MM.1S (cell line): ENCODE data around the gene ARHGAP33.

Experiments
- DNase-seq: peaks from one replicate; pipeline ENCODE4 v3.0.0-alpha.2; 2015
- H2AFZ ChIP-seq: fragments of 300-600 bp; sonication (generic); 2 replicates; pipeline ENCODE4 v1.6.0; 2016; ENCODE audit warnings: antibody characterized with exemption, low read length
- H3F3A ChIP-seq: fragments of 300-600 bp; sonication (generic); 2 replicates; pipeline ENCODE4 v1.6.1; 2016; ENCODE audit warnings: mild to moderate bottlenecking, antibody characterized with exemption, low read length, moderate library complexity, mixed read lengths; ENCODE audit not compliant: insufficient read depth
- H3K27ac ChIP-seq: fragments of 300-600 bp; sonication (generic); 2 replicates; pipeline ENCODE4 v1.5.1; 2016; ENCODE audit warnings: mild to moderate bottlenecking, low read length
- H3K27me3 ChIP-seq: fragments of 300-600 bp; sonication (generic); replicated peaks from 2 replicates; pipeline ENCODE4 v1.6.0; 2016; ENCODE audit warnings: low read length; ENCODE audit not compliant: insufficient read depth
- H3K36me3 ChIP-seq: fragments of 300-600 bp; sonication (generic); replicated peaks from 2 replicates; pipeline ENCODE4 v1.6.1; 2016; ENCODE audit warnings: mild to moderate bottlenecking, low read length, mixed read lengths; ENCODE audit not compliant: insufficient read depth
- H3K4me1 ChIP-seq: fragments of 300-600 bp; sonication (generic); 2 replicates; pipeline ENCODE4 v1.6.1; 2016; ENCODE audit warnings: low read length, mixed read lengths
- H3K4me2 ChIP-seq: fragments of 300-600 bp; sonication (generic); 2 replicates; pipeline ENCODE4 v1.6.0; 2016; ENCODE audit warnings: low read depth, low read length
- H3K4me3 ChIP-seq: fragments of 300-600 bp; sonication (generic); 2 replicates; pipeline ENCODE4 v1.5.1; 2016; ENCODE audit warnings: low read length, mixed read lengths
- H3K79me2 ChIP-seq: fragments of 300-600 bp; sonication (generic); 2 replicates; pipeline ENCODE4 v1.6.1; 2016; ENCODE audit warnings: mixed run types, low read length, mixed read lengths
- H3K9ac ChIP-seq: fragments of 300-600 bp; sonication (generic); 2 replicates; pipeline ENCODE4 v1.6.1; 2016; ENCODE audit warnings: low read length, mixed read lengths
- H3K9me2 ChIP-seq: fragments of 300-600 bp; sonication (generic); replicated peaks from 2 replicates; pipeline ENCODE4 v1.6.1; 2016; ENCODE audit warnings: mild to moderate bottlenecking, low read length, mixed read lengths; ENCODE audit not compliant: insufficient read depth
- H3K9me3 ChIP-seq: fragments of 300-600 bp; sonication (generic); replicated peaks from 2 replicates; pipeline ENCODE4 v1.6.1; 2016; ENCODE audit warnings: mild to moderate bottlenecking, low read length, mixed read lengths; ENCODE audit not compliant: insufficient read depth
- H4K20me1 ChIP-seq: fragments of 300-600 bp; sonication (generic); 2 replicates; pipeline ENCODE4 v1.6.1; 2016; ENCODE audit warnings: mild to moderate bottlenecking, low read length, moderate library complexity, mixed read lengths; ENCODE audit not compliant: insufficient read depth
- EZH2 ChIP-seq: fragments of 300-600 bp; sonication (generic); optimal IDR thresholded peaks from 2 replicates; pipeline ENCODE3; 2017; ENCODE audit warnings: low read depth, mild to moderate bottlenecking, antibody characterized with exemption, low read length, mixed read lengths
- EZH2phosphoT487 ChIP-seq: fragments of 300-600 bp; sonication (generic); IDR thresholded peaks from 2 replicates; pipeline ENCODE4 v1.6.1; 2018; ENCODE audit warnings: antibody characterized with exemption, low read length
- TF ChIP-seq, protein P1 (sequence below): fragments of 300-600 bp; sonication (generic); IDR thresholded peaks from 2 replicates; pipeline ENCODE4 v1.5.1; 2016; ENCODE audit warnings: antibody characterized with exemption, low read length, mixed read lengths

Gene ARHGAP33

DNA sequence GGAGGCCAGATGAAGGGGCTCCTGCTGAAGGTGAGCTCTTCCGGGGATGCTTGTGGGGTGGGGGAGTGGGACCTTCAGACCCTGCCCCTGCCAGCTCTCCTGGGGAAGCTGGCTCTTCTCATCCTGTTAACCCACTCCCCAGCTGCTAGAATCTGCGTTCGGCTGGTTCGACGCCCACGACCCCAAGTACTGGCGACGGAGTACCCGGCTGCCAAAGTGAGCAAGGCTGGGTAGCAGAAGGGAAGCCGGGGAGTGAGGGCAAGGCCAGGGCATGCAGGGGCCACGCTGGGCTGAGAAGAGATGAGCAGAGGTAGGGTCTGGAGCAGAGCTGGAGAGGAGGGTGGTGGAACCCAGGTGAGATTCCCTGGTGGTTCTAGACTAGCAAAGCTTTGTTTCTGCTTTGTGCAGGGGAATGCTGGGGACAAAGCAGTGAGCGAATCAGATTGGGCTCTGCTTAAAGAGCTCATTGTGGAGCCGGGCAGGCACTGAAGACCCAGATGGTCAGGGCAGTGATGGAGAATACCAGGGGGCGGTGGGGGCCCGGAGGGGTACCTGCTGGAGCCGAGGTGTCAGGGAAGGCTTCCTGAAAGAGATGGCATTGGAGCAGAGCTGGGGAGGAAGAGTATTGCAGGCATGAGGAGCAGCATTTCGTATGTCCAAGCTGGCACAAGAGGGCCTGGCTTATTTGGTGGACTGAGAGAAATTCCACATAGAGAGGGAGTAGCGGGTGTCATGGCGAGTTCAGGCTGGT, 47.2 kb upstream of the ARHGAP33 start:
- no peak overlapping the region for H2AFZ ChIP-seq
- TF ChIP-seq, protein P1, sequence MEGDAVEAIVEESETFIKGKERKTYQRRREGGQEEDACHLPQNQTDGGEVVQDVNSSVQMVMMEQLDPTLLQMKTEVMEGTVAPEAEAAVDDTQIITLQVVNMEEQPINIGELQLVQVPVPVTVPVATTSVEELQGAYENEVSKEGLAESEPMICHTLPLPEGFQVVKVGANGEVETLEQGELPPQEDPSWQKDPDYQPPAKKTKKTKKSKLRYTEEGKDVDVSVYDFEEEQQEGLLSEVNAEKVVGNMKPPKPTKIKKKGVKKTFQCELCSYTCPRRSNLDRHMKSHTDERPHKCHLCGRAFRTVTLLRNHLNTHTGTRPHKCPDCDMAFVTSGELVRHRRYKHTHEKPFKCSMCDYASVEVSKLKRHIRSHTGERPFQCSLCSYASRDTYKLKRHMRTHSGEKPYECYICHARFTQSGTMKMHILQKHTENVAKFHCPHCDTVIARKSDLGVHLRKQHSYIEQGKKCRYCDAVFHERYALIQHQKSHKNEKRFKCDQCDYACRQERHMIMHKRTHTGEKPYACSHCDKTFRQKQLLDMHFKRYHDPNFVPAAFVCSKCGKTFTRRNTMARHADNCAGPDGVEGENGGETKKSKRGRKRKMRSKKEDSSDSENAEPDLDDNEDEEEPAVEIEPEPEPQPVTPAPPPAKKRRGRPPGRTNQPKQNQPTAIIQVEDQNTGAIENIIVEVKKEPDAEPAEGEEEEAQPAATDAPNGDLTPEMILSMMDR, result no peak
- TF ChIP-seq EZH2 (no peak), EZH2phosphoT487 (no peak)
- no peaks in the 10 kb centered on the region for H3K79me2 ChIP-seq
- no peaks in the 10 kb centered on the region for H3K27me3 ChIP-seq
- no peaks in the 10 kb centered on the region for H3K9me3 ChIP-seq
- peaks cover 7% of the 10 kb centered on the region; the same call in 1 of the 2 replicates for H3K36me3 ChIP-seq
- no peaks in the 10 kb centered on the region for H3F3A ChIP-seq
- no peak for DNase-seq
- no peaks in the 10 kb centered on the region for H3K4me1 ChIP-seq
- H3K27ac ChIP-seq, result no peak overlapping the region
- no peak overlapping the region for H3K4me2 ChIP-seq
- no peak overlapping the region for H3K4me3 ChIP-seq
- H3K9me2 ChIP-seq, result no peaks in the 10 kb centered on the region
- H4K20me1 ChIP-seq, result no peaks in the 10 kb centered on the region
- no peak overlapping the region for H3K9ac ChIP-seq

DNA sequence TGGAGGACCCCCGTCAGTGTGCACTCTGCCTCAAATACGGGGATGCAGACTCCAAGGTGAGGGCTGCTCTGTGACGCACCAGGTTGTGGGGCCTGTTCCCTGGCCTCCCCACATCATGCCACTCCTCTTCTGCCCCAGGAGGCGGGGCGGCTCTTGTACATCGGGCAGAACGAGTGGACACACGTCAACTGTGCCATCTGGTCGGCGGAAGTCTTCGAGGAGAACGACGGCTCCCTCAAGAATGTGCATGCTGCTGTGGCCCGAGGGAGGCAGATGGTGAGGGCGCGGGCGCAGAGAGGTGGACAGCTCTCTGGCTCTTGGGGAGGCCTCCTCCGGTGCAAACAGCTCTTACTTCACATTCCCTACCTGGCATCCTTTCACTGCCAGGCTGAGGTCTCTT, 46.3 kb upstream of the ARHGAP33 start:
- Histone ChIP-seq H2AFZ (no peak overlapping the region), H3F3A (no peaks in the 10 kb centered on the region), H3K4me2 (no peak overlapping the region), H3K79me2 (no peaks in the 10 kb centered on the region), H4K20me1 (no peaks in the 10 kb centered on the region), H3K4me1 (no peaks in the 10 kb centered on the region), H3K9me2 (no peaks in the 10 kb centered on the region), H3K27me3 (no peaks in the 10 kb centered on the region), H3K9me3 (no peaks in the 10 kb centered on the region), H3K36me3 (peaks cover 12% of the 10 kb centered on the region; the same call in 1 of the 2 replicates), H3K9ac (no peak overlapping the region), H3K4me3 (no peak overlapping the region), H3K27ac (no peak overlapping the region)
- TF ChIP-seq EZH2, result no peak
- DNase-seq, result no peak

DNA sequence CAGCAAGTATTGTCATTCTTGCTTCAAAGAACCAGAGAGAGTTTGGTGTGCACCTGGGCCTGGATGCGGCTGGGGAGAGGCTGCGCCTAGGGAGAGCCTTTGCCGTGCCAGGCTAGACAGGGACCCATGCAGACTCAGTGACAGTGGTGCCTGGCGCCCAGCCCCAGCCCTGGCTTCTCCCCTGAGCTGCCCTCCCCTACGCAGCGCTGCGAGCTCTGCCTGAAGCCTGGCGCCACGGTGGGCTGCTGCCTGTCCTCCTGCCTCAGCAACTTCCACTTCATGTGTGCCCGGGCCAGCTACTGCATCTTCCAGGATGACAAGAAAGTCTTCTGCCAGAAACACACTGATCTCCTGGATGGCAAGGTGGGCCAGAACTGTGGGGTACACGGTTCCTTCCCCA, 45.6 kb upstream of the ARHGAP33 start:
- peaks cover 12% of the 10 kb centered on the region; the same call in 1 of the 2 replicates for H3K36me3 ChIP-seq
- no peaks in the 10 kb centered on the region for H3K9me2 ChIP-seq

DNA sequence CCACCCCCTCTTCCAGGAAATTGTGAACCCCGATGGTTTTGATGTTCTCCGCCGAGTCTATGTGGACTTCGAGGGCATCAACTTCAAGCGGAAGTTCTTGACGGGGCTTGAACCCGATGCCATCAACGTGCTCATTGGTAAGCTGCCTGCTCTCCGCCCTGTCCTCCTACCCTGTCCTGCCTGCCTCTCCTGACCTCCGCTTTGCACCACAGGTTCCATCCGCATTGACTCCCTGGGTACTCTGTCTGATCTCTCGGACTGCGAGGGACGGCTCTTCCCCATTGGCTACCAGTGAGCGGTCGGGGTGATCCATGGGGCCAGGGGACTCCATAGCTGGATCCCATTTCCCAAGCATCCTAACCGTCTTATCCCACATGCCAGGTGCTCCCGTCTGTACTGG, 45.0 kb upstream of the ARHGAP33 start:
- no peaks in the 10 kb centered on the region for H3F3A ChIP-seq
- TF ChIP-seq EZH2 (no peak), EZH2phosphoT487 (no peak)
- TF ChIP-seq, protein P1, result no peak
- H4K20me1 ChIP-seq, result no peaks in the 10 kb centered on the region
- no peak overlapping the region for H3K9ac ChIP-seq
- no peaks in the 10 kb centered on the region for H3K4me1 ChIP-seq
- H3K36me3 ChIP-seq, result peaks cover 12% of the 10 kb centered on the region; the same call in 1 of the 2 replicates
- H3K9me2 ChIP-seq, result no peaks in the 10 kb centered on the region
- no peak overlapping the region for H3K4me2 ChIP-seq
- H3K4me3 ChIP-seq, result no peak overlapping the region
- H3K79me2 ChIP-seq, result no peaks in the 10 kb centered on the region
- H3K9me3 ChIP-seq, result no peaks in the 10 kb centered on the region
- no peaks in the 10 kb centered on the region for H3K27me3 ChIP-seq
- no peak overlapping the region for H2AFZ ChIP-seq
- no peak overlapping the region for H3K27ac ChIP-seq
- no peak for DNase-seq

More for the DNA sequence above, 45.6 kb upstream of the ARHGAP33 start:
- Histone ChIP-seq H3K4me3 (no peak overlapping the region), H2AFZ (no peak overlapping the region), H3K4me1 (no peaks in the 10 kb centered on the region), H3F3A (no peaks in the 10 kb centered on the region), H3K4me2 (no peak overlapping the region), H3K79me2 (no peaks in the 10 kb centered on the region), H3K9ac (no peak overlapping the region), H4K20me1 (no peaks in the 10 kb centered on the region), H3K9me3 (no peaks in the 10 kb centered on the region), H3K27ac (no peak overlapping the region), H3K27me3 (no peaks in the 10 kb centered on the region)
- DNase-seq, result no peak
- TF ChIP-seq EZH2phosphoT487, result no peak
